ENCODE results near the gene AGPS. TPM values are rescaled to one million over a fixed set of nuclear protein-coding genes. Genes with fewer than 3 reads are reported as not detected.
A peak's percentile ranks its signal among the peaks of the same experiment; 100 is the strongest.

Gene AGPS
- total and polyA plus RNA-seq, 2 of the 13 experiments (the other 11 are each of a cell fraction or from before 2014, with no cell fraction given) = 39.4 to 99.0 TPM

GRCh38 chr2:177397481-177398289 lies 5.1 kb downstream of the AGPS start (continued):
- TF ChIP-seq CENPX (CRISPR knock-in tag; IDR thresholded peaks at IDR 0.05) = no peak
- TF ChIP-seq ZNF180 (CRISPR knock-in tag; IDR thresholded peaks at IDR 0.05; ENCODE audit: borderline replicate concordance, low read depth) = no peak
- no peak for TF ChIP-seq ZNF616 (CRISPR knock-in tag; IDR thresholded peaks at IDR 0.05; ENCODE audit: low read depth)
- TF ChIP-seq TBX2 (CRISPR knock-in tag; IDR thresholded peaks at IDR 0.05; ENCODE audit: borderline replicate concordance) = peak; percentile 96
- peak; percentile 42; the same call in 1 of the 2 replicates for TF ChIP-seq NFE2 (CRISPR knock-in tag; IDR thresholded peaks at IDR 0.05)
- no peak for TF ChIP-seq ZNF496 (CRISPR knock-in tag; IDR thresholded peaks at IDR 0.05; ENCODE audit: insufficient replicate concordance)
- no peak for TF ChIP-seq SRSF4 (IDR thresholded peaks at IDR 0.05; ENCODE audit: low read depth, low read length, poor library complexity, severe bottlenecking)
- peak; percentile 54; the same call in 1 of the 2 replicates for TF ChIP-seq ZBTB7B (CRISPR knock-in tag; IDR thresholded peaks at IDR 0.05)
- TF ChIP-seq, protein P1, sequence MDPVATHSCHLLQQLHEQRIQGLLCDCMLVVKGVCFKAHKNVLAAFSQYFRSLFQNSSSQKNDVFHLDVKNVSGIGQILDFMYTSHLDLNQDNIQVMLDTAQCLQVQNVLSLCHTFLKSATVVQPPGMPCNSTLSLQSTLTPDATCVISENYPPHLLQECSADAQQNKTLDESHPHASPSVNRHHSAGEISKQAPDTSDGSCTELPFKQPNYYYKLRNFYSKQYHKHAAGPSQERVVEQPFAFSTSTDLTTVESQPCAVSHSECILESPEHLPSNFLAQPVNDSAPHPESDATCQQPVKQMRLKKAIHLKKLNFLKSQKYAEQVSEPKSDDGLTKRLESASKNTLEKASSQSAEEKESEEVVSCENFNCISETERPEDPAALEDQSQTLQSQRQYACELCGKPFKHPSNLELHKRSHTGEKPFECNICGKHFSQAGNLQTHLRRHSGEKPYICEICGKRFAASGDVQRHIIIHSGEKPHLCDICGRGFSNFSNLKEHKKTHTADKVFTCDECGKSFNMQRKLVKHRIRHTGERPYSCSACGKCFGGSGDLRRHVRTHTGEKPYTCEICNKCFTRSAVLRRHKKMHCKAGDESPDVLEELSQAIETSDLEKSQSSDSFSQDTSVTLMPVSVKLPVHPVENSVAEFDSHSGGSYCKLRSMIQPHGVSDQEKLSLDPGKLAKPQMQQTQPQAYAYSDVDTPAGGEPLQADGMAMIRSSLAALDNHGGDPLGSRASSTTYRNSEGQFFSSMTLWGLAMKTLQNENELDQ (CRISPR knock-in tag; IDR thresholded peaks at IDR 0.05; ENCODE audit: borderline replicate concordance) = peak; percentile 32; the same call in 1 of the 2 replicates
- TF ChIP-seq ZNF614 (CRISPR knock-in tag; IDR thresholded peaks at IDR 0.05; ENCODE audit: borderline replicate concordance) = peak; percentile 92
- peak; percentile 96 for TF ChIP-seq FOXO1 (CRISPR knock-in tag; IDR thresholded peaks at IDR 0.05)
- no peak for TF ChIP-seq ZNF781 (CRISPR knock-in tag; IDR thresholded peaks at IDR 0.05; ENCODE audit: borderline replicate concordance, not compliant biosample characterization)
- 0 out of 2 replicates have a peak, but pooled peaks have one; percentile 52 for TF ChIP-seq ZIK1 (CRISPR knock-in tag; IDR thresholded peaks at IDR 0.05; ENCODE audit: borderline replicate concordance, low read depth)
- no peak for TF ChIP-seq STAT5B (CRISPR knock-in tag; IDR thresholded peaks at IDR 0.05)
- peak in 1 of 2 experiments; percentile 77; a peak in 1 of 4 replicates for TF ChIP-seq REST (IDR thresholded peaks at IDR 0.05; ENCODE audit: borderline replicate concordance in 1 of 2, low read depth in 1 of 2, low read length in 2 of 2)
- no peak; the same call in 1 of the 2 replicates for TF ChIP-seq ZNF367 (CRISPR knock-in tag; IDR thresholded peaks at IDR 0.05; ENCODE audit: borderline replicate concordance)
- TF ChIP-seq IKZF1 (IDR thresholded peaks at IDR 0.05) = no peak
- TF ChIP-seq HMG20A (CRISPR knock-in tag; IDR thresholded peaks at IDR 0.05; ENCODE audit: borderline replicate concordance) = peak; percentile 88
- TF ChIP-seq MTF1 (CRISPR knock-in tag; IDR thresholded peaks at IDR 0.05) = no peak
- TF ChIP-seq ZNF709 (CRISPR knock-in tag; IDR thresholded peaks at IDR 0.05) = no peak
- peak; percentile 72; the same call in 1 of the 2 replicates for TF ChIP-seq GLI4 (CRISPR knock-in tag; IDR thresholded peaks at IDR 0.05; ENCODE audit: borderline replicate concordance)
- TF ChIP-seq CREB1 (IDR thresholded peaks at IDR 0.05) = peak; percentile 49; the same call in 1 of the 2 replicates
- peak; percentile 79 for TF ChIP-seq CREB1 (CRISPR knock-in tag; IDR thresholded peaks at IDR 0.05)
- TF ChIP-seq SATB2 (CRISPR knock-in tag; IDR thresholded peaks at IDR 0.05) = peak; percentile 74; the same call in 1 of the 2 replicates
- peak; percentile 62 for TF ChIP-seq DMAP1 (CRISPR knock-in tag; IDR thresholded peaks at IDR 0.05)
